NCI-H1417 treated with DMSO at 0.1 percent for 48 hours (cell line): Measurements from ENCODE around the gene LHFPL2.
"Not testable (repeated sequence)": the region's sequence is repeated elsewhere in the genome, so short reads cannot be mapped to it uniquely, and the experiment has no call there.

Source experiments
- DNase-seq: peaks from one replicate; lab custom pipeline; 2025; lab: John Stamatoyannopoulos, UW

The LHFPL2 gene

DNA sequence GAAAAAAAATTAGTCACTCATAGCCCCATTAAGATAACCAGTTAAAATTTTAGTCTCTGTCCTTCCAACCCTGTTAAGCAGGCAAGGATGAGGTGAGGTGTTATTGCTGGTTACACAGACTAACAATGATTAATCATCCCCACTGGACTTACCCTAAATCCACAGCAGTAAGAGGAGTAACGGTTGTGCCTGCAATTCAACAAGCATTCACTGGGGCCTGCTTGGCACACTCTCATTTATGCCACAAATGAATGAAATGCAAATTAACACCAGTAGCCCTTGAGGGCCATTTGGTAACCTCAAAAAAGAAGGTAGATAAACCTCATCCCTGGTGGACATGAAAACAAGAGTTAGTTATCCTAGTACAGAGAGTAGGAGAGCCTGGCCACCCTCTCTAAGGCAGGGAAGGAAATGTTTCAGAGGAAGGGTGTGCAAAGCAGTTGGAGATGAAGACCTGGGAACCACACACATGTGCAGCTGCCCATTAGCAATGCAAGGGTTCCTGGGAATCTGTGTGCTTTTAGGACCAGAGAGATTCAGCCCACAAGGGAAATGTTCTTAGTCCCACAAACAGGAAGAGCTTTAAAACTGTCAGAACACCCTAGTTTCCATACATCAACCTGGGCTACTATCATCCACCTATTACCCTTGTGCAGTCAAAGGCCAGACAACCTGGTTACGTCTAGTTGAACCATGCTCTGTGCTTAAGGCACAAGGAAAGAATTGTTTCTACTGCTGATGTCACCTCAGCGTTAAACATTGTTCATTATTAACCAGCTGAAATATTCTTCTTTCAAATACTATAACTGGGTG lies 7.7 kb downstream of the LHFPL2 start:
- DNase-seq, result no peak

DNA sequence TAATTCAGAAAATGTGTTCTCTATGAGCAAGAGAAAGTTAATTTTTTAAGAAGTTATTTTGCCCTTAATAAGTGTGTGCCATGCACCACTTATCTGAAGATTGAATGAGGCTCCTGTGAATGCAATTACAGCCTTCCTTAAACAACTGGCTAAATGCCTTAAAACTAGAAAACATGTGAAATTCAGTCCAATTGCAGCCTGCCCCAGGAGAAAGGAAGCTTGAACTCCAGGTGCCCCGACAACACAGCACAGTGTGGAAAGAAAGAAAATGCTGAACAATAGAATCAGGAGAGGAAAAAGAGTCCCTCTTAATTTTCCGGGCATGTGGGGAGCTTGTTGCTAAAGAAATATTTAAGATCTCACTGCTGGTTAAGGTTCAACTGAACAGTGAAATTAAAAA lies 8.8 kb downstream of the LHFPL2 start:
- DNase-seq, result no peak

DNA sequence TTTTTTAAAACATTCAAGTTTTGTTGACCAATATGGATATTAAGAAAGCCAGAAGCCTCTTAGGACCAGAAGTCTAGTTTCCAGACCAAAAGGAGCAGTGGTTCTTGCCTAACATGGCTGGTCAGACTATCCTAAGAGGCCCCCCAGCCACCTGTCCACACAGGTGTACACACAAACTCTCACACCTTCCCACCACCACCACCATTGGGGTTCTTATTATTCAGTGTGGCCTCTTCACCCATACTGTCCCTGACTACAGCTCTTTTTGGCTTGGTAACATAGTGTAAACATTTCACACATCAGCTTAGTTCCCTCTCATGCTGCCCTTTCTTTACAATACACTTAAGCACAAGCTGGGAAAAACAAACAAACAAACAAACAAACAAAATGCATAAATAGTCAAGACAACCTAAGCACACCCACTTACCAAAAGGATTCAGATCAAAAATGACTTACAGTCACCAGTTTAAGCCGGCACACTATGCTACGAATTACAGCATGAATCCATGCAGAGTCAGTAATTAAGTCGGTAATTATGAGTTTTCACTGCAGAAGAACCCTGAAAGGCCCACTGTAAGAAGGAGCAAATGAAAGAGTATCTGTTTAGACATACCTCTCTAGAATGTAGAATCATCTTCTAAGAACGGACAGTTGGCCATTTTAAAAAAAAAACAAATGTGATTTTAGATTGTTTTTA lies 9.5 kb downstream of the LHFPL2 start:
- DNase-seq, result no peak

- DNase-seq, result no peak
Observed at GRCh38 chr5:78638423-78638822, 10.1 kb downstream of the LHFPL2 start.

DNA sequence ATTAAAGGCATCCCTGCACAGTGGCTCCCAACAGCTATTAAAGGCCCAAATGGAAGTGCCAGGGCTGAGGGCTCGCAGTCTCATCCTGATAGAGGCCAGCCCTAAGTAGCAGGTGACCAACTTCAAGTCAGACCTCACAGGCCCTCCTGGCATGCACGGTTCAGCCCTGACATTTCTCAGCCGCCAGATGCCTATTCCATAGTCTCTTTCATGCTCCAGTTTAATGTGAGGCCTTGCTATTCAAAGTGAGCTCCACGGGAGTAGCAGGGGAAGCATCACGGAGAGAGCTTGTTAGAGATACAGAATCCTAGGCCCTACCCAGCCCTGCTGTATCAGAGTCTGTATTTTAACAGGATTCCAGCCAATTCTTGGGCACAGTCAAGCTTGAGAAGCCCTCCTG lies 11.1 kb downstream of the LHFPL2 start:
- DNase-seq, result no peak

DNA sequence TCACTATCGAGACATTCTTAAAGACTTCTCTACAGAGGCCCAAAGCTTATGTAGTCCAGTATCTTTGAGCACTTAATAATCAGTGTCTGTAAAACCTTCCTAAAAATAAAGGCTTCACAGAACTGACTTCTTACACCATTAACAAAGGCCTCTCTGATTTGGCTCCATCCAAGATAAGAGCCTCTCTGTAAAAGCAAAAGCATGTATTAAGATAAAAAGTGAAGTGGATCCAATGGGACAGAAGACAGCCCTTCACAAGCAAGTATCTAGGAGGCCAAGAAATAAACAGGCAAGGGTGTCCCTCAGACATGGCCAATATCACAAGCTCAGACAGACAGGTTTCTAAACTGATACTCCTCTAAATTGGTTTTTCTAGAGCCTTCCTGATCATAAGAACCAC lies 11.9 kb downstream of the LHFPL2 start:
- DNase-seq, result no peak

GRCh38 chr5:78634634-78635033 lies 13.9 kb downstream of the LHFPL2 start:
- DNase-seq, result no peak

DNA sequence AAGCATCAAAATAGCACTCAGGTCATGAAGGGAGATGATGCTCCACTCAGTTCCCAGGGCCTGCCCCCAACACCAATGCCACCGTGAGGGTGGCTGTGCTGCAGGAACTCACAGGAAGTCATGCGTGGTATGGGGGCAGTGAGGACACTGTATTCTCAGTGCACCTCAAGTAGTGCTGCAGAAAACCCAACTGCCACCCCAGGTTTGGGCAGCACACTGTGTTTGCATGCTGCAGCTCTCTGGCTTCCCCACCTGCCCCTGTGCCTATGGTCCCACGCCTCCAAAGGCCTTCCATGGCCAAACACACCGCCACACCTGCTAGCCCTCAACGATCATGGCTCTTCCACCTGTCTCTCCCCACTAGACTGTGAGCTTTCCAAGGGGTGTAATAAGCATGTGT lies 14.3 kb downstream of the LHFPL2 start:
- no peak for DNase-seq

DNA sequence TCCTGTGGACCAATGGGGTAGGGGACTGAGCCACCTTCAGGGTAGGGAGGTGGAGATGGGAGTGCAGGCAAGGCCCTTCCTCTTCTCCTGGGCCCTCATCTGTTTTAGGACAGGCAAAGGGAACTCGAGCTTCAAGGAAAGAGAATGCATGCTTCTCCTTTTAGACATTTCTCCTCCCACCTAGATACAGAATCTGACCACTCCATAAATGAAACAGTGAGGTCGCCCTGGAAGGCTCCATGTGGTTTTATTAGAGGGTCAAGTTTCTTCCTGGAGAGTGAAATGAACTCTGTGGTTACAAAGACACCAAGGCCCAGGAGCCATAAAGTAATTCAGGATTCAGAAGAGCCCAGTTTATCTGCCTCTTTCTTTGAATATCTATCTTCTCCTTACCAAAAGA lies 14.9 kb downstream of the LHFPL2 start:
- no peak for DNase-seq

DNA sequence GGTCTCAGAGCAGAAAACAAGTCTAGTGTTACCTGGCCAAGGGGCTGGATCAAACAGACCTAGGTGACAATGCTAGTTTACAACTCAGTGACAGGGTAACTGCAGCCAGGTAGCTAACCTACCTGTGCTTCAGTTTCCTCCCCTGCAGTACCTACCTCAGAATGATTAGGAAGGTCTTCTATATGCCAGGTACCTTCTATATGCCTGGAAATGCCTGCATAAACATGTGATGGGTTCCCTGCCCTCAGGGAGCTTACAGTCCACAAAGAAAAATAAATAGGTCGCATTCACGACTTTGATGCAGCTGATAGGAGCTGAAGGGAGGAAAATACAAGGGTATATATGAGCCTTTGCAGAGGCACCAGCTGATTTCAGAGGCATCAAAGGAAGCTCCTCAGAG lies 16.1 kb downstream of the LHFPL2 start:
- no peak for DNase-seq

DNA sequence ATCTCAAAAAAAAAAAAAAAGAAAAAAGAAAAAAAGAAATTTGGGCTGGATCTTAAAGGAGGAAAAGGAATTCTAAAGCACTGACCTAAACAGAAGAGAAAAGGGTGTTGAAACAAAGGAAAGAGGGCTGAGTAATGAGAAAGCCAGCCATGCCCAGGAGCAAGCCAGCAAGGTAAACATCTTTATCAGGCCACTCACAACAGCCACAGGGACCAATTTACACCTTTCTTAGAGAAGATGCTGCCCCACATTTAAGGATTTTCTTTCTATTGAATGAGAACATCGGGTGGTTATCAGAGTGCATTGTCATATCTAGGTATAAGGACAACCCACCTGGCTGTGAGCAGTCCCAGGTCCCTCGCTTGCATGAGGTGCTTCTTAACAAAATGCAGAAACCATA lies 16.6 kb downstream of the LHFPL2 start:
- DNase-seq, result no peak

GRCh38 chr5:78630047-78630446 lies 18.5 kb downstream of the LHFPL2 start:
- no peak for DNase-seq

DNA sequence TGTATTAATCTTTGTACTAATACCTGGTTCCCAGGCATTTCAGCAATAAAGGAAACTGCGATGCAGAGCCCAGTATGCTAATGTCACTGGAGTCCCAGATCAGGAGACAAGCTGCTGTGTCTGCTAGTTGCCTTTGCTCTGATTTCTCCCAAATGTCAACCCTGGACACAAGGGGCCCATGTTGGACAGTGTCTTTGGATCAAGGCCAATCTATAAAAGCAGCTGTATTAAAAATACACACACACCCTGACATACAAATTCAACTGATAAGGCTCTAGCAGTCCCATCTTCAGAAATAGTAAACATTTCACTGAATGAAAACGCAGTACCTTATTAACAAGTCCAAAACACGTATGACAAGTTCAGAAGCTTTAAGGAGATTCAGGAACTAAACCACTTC lies 18.9 kb downstream of the LHFPL2 start:
- DNase-seq, result no peak

DNA sequence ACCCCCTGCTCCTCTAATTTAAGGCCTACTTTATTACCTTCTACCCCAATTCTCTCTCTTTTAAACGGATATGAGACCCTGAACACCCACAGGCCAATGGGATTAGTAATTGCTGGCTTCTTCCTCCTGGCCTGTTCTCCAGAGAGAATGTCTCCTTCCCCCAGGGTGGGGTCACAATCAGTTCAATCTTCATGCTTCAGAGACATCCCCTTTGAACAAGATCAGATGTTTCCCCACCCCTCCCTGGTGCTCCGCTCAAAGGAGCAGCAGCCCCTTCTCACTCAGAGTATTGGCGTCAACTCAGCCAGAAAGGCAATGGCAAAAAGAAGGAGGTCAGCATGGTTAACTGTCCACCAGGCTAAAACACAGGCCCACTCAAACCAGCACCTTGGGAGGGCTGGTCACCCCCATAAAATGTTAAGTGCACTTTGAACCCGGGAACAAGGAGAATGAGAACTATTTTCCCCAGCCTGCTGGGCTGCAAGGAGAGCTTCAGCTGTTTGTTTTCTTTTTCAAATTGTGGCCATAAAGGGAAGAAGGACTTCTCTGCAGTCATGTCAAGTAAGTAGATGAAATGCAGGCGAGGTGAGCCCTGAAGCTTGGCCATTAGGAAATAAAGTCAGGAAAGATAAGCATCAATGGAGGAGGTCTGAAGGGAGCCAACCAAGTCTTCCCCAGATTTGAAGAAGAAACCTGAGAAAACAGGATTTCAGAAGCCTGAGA lies 20.1 kb downstream of the LHFPL2 start:
- DNase-seq, result no peak

- DNase-seq, result no peak
Observed at GRCh38 chr5:78627766-78628165, 20.8 kb downstream of the LHFPL2 start.

GRCh38 chr5:78627175-78627574 lies 21.4 kb downstream of the LHFPL2 start:
- no peak for DNase-seq

- DNase-seq, result no peak
Observed at GRCh38 chr5:78626009-78626571, 22.5 kb downstream of the LHFPL2 start.

DNA sequence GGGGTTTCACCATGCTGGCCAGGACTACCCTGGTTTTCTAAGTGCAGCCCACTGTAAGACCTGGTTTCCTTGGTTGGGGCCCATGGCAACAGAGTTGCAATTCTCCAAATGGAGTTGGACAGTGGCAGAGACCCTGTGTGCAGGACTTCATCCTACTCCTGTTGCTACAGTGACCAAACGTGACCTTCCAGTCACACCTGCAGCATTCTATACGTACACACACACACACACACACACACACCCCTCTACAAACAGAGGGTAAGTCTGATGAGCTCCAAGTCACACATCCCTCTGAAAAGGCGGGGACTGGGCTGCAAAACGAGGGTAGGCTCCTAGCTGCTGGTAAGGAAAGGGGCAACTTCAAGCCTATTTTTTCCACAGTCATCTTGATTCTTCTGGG lies 23.6 kb downstream of the LHFPL2 start:
- no peak for DNase-seq

- DNase-seq, result no peak
Observed at GRCh38 chr5:78624011-78624541, 24.5 kb downstream of the LHFPL2 start.

DNA sequence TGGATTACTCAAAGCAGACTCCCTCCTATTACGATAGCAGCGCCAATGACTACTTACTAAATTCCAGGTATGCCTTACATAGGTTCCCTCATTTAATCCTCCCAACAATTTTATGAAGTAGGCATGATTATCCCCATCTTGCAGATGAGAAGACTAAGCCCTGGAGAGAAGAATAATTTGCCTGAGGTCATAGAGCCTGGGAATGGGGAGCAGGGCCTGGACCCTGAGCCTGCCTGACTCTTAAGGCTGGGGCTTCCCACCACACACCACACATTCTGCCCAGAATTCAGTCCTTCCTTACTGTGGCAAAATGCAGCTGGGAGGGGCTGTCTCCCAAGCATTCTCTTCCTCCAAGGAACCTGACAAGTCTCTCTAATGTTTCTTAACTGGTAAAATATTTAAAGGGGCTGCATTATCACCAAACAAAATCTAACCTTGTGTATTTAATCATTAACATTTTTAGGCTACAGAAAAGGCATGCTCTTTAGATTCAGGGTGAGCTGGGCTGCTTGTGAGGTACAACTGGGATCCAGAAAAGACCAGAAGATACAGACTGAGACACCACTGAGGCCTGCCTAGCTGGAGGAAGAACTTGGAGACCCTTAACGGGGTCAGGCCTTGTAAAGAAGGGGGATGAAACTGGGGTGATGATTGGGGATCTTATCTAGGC lies 26.1 kb downstream of the LHFPL2 start:
- no peak for DNase-seq

DNA sequence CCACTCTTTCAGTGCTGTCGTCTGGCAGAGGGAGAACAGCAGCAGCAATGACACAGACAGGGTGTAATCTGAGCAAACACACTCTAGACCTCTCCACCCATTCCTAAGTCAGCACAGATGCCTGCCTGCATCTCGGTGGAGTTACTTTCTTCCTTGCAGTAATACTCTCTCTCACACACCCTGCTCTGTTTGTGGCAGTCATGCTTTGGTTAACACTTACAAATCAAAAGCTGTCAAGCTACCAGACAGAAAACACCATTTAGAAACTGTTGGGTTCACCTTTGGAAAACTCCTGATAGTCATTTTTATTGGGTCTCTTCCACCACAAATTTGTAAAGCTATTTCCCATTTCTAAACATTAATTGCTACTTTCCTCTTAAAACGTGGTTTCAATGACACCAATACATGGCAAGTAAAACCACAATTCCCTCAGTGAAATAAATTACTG lies 27.3 kb downstream of the LHFPL2 start:
- DNase-seq, result no peak

DNA sequence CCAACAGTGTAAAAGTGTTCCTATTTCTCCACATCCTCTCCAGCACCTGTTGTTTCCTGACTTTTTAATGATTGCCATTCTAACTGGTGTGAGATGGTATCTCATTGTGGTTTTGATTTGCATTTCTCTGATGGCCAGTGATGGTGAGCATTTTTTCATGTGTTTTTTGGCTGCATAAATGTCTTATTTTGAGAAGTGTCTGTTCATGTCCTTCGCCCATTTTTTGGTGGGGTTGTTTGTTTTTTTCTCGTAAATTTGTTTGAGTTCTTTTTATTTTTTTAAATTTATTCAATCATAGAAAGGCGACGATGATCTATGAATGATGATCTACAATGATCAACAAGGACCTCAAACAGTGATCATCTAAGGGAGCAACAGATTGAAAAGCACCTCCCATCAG lies 28.5 kb downstream of the LHFPL2 start:
- DNase-seq, result not testable (repeated sequence)
